Cerebellar nuclear complex (tissue), 1 donor: ENCODE results near the gene SSU72.

Experiments
- DNase-seq, 2 experiments: peaks; one replicate each; lab custom pipeline; 2025; lab: John Stamatoyannopoulos, UW

The SSU72 gene

GRCh38 chr1:1610796-1611195 is 36.1 kb upstream of the SSU72 start:
- DNase-seq = no peak

- DNase-seq = no peak
Measured at GRCh38 chr1:1609822-1610485, 35.3 kb upstream of the SSU72 start.

DNA sequence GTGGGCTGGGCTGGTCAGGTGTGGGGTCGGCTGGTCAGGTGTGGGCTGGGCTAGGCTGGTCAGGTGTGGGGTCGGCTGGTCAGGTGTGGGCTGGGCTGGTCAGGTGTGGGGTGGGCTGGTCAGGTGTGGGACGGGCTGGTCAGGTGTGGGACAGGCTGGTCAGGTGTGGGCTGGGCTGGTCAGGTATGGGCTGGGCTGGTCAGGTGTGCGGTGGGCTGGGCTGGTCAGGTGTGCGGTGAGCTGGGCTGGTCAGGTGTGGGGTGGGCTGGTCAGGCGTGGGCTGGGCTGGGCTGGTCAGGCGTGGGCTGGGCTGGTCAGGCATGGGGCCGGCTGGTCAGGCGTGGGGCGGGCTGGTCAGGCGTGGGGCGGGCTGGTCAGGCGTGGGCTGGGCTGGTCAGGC is 31.6 kb upstream of the SSU72 start:
- DNase-seq = no peak

DNA sequence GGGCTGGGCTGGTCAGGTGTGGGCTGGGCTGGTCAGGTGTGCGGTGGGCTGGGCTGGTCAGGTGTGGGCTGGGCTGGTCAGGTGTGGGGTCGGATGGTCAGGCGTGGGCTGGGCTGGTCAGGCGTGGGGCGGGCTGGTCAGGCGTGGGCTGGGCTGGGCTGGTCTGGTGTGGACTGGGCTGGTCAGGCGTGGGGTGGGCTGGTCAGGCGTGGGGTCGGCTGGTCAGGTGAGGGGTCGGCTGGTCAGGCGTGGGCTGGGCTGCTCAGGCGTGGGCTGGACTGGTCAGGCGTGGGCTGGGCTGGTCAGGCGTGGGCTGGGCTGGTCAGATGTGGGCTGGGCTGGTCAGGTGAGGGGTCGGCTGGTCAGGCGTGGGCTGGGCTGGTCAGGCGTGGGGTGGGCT is 31.1 kb upstream of the SSU72 start:
- DNase-seq = no peak

DNA sequence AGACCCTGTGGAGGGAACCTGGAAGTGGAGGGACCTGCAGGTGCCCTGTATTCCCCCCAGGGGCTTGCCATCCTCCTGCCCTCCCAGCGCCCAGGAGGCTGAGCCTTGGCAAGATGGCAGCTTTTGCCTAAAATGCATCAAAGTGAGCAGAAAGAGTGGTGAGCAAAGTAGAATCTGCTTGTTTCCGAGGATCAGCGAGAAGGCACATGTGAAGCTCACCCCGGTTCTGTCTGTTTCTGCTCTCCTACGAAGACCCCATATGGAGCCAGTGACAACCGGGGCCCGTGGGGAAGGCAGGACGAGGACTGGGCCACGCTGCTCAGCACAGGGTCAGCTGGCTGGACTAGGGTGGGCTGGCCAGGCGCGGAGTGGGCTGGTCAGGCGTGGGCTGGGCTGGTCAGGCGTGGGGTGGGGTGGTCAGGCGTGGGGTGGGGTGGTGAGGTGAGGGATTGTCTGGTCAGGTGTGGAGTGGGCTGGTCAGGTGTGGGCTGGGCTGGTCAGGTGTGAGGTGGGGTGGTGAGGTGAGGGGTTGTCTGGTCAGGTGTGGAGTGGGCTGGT is 30.4 kb upstream of the SSU72 start:
- DNase-seq = no peak

- no peak for DNase-seq
Measured at GRCh38 chr1:1604374-1605033, 29.8 kb upstream of the SSU72 start.

DNA sequence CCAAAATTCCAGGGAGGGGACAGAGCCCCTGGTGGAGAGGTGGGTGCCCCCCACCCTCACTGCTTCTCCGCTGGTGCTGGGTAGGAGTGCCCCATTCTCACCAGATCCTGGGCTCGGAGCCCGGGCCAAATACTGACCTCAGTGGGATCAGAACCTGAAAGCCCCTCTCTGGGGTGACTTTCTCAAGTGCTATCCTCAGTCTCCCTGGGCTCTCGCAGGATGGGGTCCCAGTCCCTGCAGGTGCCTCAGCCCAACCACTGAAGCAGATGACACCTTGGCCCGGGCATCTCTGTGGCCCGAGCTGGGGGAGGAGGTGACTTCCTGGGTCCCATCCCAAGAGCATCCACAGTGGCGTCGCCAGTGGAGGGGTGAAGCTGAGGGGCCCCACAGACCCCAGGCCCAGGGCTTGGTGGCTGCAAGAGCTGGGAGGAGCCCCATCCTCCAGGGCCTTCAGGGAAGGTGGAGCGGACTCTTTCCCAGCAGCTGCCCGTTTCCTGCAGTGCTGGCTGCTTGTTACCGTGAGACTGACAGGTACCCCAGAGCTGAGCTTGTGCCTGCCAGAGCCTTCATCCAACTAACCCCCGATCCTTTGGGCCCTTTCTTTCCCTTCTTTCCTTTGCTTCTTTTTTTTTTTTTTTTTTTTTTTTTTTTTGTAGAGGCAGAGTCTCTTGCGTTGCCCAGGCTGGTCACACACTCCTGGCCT is 29.2 kb upstream of the SSU72 start:
- DNase-seq = no peak

DNA sequence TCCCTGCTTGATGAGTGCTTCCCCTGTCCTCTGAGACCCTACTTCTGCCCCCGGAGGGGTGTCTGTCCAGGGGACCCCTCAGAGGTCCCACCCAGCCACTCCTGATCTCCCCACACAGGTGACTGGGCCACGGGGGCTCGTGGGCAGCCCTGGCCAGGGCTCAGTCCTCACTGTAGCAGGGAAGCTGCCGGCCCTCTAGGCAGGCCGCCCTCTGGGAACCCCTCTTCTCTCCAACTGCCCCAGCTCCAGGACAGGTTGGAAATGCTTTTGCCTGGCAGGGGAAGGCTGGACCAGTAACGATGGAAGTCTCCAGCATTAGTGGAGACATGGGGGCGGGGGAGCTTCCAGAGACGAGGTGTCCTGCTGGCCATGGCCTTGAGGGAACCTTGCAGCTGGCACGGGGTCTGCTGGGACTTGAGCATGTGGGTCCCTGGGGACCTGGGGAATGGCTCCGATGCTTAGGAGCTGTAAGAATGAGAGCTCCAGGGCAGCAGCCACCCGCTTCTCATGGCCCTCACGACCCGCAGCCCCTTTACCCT is 28.4 kb upstream of the SSU72 start:
- no peak for DNase-seq

GRCh38 chr1:1602304-1602967 is 27.8 kb upstream of the SSU72 start:
- no peak for DNase-seq

GRCh38 chr1:1601564-1602303 is 27.1 kb upstream of the SSU72 start:
- DNase-seq = no peak

DNA sequence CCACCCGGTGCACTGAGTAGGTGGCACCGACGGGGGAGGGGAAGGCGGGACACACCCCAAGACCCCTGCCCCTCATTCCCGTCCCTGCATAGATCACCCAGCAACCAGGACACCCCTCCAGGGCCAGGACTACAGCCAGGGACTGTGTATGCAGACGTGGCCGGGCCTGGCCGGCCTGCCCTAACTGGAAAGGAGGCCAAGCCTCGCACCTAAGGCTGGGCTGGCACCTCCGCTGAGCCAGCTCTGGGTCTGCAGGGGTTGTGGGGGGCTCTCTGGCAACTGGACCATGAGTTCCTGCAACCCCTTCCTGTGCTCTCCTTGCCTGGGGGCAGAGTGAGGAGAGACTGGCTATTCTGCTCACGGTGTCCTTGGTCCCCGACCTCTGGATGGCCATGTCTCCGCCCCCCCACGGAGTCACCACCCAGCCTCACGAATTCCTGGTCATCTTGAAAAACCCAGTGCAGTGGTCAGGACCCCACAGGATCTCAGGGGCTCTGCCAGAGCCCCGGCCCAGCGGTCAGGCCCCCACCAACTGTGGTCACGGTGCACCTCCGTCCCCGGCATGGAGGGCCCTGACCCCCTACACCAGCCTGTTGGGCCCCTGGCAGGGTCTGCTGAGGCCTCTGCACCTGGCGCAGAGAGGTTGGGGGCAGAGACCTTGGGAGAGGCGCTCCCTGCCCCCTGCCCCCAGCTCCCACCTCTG is 26.3 kb upstream of the SSU72 start:
- no peak for DNase-seq

DNA sequence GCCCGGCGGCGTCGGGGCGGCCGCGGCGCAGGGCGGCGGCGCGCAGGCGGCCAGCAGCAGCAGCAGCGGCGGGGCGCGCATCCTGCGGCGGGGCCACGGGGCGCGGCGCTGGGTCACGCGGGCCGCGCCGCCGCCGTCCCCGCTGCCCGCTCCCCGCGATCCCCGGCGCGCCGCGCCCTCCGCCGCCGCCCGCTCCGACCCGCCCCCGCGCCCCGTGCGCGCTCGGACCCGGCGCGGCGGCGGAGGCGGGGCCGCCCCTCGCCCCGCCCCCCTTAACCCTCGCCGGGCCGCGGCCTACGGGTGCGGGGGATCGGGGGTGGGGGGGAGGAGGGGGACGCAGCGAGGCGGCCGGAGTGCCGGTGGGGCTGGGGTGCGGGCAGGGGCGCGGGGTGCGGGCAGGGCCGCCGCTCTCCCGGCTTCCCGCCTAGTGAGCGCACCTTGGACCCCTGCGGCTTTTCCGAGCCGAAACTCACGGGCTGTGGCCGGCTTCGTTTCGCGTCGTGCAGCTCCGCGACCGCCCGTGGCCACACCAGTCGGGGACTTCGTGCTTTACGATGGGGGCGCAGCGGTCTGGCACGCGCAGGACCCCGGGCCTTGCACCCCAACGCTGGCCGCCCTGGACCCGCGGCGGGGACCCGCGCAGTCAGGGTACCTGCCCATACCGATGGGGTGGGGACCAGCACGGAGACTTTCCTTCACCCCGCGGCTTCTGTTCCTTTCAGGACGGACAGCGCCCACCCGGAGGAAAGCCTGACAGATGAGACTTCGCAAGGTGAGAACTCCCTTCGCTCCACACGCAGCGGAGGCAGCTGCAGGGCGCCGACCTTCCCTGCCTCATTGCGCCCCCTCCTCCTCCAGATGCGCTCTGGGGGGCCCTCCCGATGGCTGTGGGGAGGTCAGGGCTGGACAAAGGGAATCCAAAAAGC is 25.5 kb upstream of the SSU72 start, which contains the start of gene FNDC10:
TSS of gene FNDC10 (minus strand) at position 201 of the 926 bp plus-strand sequence. CDS start at position 81, 120 bp downstream.
- DNase-seq = no peak

GRCh38 chr1:1599030-1599934 is 24.6 kb upstream of the SSU72 start:
- DNase-seq = no peak

- DNase-seq = no peak
Measured at GRCh38 chr1:1598720-1599029, 24.0 kb upstream of the SSU72 start.

GRCh38 chr1:1598051-1598719 is 23.5 kb upstream of the SSU72 start:
- DNase-seq = no peak

GRCh38 chr1:1597275-1597930 is 22.7 kb upstream of the SSU72 start:
- no peak for DNase-seq

DNA sequence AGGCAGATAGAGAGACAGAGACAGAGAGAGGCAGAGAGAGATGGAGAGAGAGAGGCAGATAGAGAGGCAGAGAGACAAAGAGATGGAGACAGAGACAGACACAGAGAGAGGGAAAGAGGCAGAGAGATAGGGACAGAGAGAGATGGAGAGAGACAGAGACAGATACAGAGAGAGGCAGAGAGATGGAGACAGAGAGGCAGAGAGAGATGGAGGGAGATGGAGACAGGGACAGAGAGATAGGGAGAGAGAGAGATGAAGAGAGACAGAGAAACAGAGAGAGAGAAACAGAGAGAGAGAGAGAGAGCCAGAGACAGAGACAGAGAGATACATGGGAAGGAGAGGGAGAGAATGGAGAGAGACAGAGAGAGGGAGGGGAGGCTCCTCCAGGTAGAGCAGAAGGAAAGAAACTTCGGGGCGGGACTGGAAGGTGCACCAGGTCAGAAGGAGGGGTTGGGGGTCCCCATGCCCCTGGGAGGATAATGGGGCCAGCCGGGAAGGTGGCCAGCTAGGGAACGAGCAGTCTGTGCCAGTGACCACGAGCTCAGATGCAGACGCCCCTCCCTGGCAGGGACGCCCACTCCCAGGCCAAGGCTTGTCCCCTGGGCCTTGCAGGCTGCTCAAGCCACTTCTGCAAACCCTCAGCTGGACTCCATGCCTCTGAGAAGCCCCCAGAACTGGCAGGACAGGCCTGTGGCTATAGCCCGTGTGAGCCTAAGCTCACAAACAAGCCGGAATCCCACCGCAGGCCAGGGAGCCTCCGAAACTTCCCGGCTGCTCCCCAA is 22.0 kb upstream of the SSU72 start:
- DNase-seq = no peak
